ENCODE measurements around the gene CBX3.
A peak's percentile ranks its signal among the peaks of the same experiment; 100 is the strongest.
"Not testable (repeated sequence)": the region's sequence is repeated elsewhere in the genome, so short reads cannot be mapped to it uniquely, and the experiment has no call there.

Gene CBX3

GRCh38 chr7:26188957-26189541 is 12.5 kb upstream of the CBX3 start:
- DNase-seq, result no peak

- no peak for DNase-seq
These were observed 11.8 kb upstream of the CBX3 start for GRCh38 chr7:26189697-26190096.

GRCh38 chr7:26190417-26190869 is 11.1 kb upstream of the CBX3 start:
- no peak for DNase-seq

GRCh38 chr7:26191233-26191973 is 10.1 kb upstream of the CBX3 start:
- DNase-seq, result no peak

GRCh38 chr7:26191974-26192479 is 9.5 kb upstream of the CBX3 start:
- no peak for DNase-seq

GRCh38 chr7:26192485-26193087 is 9.0 kb upstream of the CBX3 start:
- DNase-seq, result peak; percentile 30

- DNase-seq, result peak; percentile 33 to 60
These were observed 7.9 kb upstream of the CBX3 start for GRCh38 chr7:26193432-26194207.

GRCh38 chr7:26194764-26195163 is 6.8 kb upstream of the CBX3 start:
- DNase-seq, result not testable (repeated sequence)

GRCh38 chr7:26195182-26195581 is 6.4 kb upstream of the CBX3 start:
- DNase-seq, result no peak

- peak; percentile 28 to 62 for DNase-seq
These were observed 5.5 kb upstream of the CBX3 start for GRCh38 chr7:26195867-26196657.

- peak; percentile 92 to 97 for DNase-seq
These were observed 4.1 kb upstream of the CBX3 start for GRCh38 chr7:26197153-26198115.

GRCh38 chr7:26198133-26198780 is 3.3 kb upstream of the CBX3 start:
- peak; percentile 57 to 76 for DNase-seq

GRCh38 chr7:26198781-26199169 is 2.8 kb upstream of the CBX3 start:
- no peak for DNase-seq

- peak; percentile 76 to 77 for DNase-seq
These were observed 2.1 kb upstream of the CBX3 start for GRCh38 chr7:26199301-26200037.

- DNase-seq, result peak; percentile 80 to 81
These were observed 1.5 kb upstream of the CBX3 start for GRCh38 chr7:26200038-26200443.

- DNase-seq, result peak; percentile 100
These were observed 900 bp upstream of the CBX3 start, which contains the start of gene HNRNPA2B1 for GRCh38 chr7:26200444-26201246. Gene HNRNPA2B1, minus strand, starts transcription at chr7:26200746. Its CDS starts 169 bp downstream, at chr7:26200577.

- DNase-seq, result peak; percentile 69 to 84
These were observed 760 bp downstream of the CBX3 start for GRCh38 chr7:26202019-26202990.
